ENCODE results near the gene CPLX3.

Gene CPLX3

DNA sequence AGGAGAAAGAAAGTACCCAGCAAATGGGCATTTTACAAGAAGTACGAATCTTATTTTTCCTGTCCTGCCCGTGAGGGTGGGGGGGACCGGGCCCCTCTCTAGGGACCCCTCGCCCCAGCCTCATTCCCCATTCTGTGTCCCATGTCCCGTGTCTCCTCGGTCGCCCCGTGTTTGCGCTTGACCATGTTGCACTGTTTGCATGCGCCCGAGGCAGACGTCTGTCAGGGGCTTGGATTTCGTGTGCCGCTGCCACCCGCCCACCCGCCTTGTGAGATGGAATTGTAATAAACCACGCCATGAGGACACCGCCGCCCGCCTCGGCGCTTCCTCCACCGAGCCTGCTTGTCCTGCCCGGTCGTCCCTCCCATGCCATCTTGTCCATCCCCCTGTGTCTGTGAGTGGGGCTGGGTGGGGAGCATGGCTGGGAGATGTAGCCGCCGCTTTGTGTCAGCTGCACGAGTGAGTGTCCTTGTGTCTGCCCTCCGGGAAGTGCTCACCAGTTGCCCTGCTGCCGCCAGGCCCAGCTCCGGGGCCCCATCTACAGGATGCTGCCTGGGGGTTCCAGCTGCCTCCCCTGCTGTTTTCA, 23.5 kb upstream of the CPLX3 start:
- DNase-seq (ENCODE audit: low read depth): no peak

GRCh38 chr15:74804935-74805334, 21.5 kb upstream of the CPLX3 start:
- DNase-seq (ENCODE audit: low read depth): no peak

- DNase-seq (ENCODE audit: low read depth): no peak
Observed at GRCh38 chr15:74807282-74807681, 19.1 kb upstream of the CPLX3 start.

- no peak for DNase-seq (ENCODE audit: low read depth)
Observed at GRCh38 chr15:74808078-74808839, 18.2 kb upstream of the CPLX3 start.

DNA sequence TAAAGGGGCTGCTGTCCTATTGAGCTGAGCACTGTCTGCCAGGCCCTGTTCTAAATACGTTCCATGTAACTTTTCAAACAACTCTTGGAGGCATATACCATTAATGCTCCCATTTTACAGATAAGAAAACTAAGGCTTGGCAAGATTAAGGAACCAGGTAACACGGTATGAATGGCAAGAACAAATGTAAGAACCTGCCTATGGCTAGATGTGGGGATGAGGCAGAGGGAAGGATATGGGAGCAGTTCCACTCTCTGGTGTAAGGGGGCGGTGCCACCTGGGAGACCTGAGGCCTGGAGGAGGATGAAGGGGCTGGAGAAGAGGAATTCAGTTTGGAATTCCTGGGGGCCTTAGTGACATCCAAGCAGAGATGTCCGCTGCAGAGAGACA, 17.6 kb upstream of the CPLX3 start:
- DNase-seq (ENCODE audit: low read depth): no peak

- DNase-seq (ENCODE audit: low read depth): no peak
Observed at GRCh38 chr15:74809242-74809641, 17.2 kb upstream of the CPLX3 start.

- DNase-seq (ENCODE audit: low read depth): no peak
Observed at GRCh38 chr15:74809956-74810355, 16.5 kb upstream of the CPLX3 start.

- DNase-seq (ENCODE audit: low read depth): no peak
Observed at GRCh38 chr15:74812533-74812932, 13.9 kb upstream of the CPLX3 start, which contains the start of gene LMAN1L. TSS of gene LMAN1L (plus strand) at chr15:74812835. CDS start at chr15:74812855, 20 bp downstream.

GRCh38 chr15:74815121-74815934, 11.1 kb upstream of the CPLX3 start:
- DNase-seq (ENCODE audit: low read depth): no peak

DNA sequence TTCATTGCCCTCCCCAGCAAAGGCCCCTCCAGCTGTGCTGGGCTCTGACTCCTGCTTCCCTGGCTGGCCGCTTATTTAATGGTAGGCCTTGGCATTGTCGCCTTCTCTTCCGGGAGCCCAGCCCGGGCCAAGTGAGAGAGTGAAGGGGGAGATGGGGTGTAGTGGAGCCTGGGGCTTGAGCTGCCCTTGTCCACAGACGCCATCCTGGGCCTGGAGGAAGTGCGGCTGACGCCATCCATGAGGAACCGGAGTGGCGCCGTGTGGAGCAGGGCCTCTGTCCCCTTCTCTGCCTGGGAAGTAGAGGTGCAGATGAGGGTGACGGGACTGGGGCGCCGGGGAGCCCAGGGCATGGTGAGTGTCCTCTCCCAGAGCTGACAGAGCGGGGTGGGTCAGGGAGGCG, 10.5 kb upstream of the CPLX3 start:
- no peak for DNase-seq (ENCODE audit: low read depth)

GRCh38 chr15:74816624-74817369, 9.6 kb upstream of the CPLX3 start:
- DNase-seq (ENCODE audit: low read depth): no peak

- DNase-seq (ENCODE audit: low read depth): no peak
Observed at GRCh38 chr15:74817370-74817737, 9.1 kb upstream of the CPLX3 start.

- no peak for DNase-seq (ENCODE audit: low read depth)
Observed at GRCh38 chr15:74820056-74820455, 6.4 kb upstream of the CPLX3 start.

DNA sequence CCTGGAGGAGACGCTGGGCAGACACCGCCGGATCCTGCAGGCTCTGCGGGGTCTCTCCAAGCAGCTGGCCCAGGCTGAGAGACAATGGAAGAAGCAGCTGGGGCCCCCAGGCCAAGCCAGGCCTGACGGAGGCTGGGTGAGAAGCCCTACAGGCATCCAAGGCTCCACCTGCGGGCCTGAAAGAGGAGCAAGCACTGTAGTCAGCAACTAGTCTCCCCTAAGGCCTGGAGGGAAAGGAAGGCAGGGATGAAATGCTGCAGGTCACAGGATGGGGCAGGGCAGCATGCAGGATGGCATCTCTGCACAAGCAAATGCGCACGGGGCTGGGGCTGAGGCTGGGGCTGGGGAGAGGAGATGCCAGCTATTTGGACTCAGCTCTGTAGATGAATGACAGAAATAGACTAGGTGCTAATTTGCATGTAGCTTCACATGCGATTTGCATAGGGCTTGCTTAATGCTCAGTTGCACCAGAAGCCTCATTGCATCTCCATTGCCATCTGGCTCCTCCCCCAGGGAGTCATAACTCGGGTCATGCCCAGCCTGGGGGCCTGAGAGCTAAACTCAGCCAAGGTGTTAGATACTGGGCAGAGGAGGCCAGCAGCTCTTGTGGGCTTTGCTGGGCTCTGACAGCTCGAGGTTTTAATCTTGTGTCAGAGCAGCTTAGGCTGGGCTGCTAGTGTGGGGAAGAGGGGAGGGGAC, 5.2 kb upstream of the CPLX3 start:
- DNase-seq (ENCODE audit: low read depth): no peak

DNA sequence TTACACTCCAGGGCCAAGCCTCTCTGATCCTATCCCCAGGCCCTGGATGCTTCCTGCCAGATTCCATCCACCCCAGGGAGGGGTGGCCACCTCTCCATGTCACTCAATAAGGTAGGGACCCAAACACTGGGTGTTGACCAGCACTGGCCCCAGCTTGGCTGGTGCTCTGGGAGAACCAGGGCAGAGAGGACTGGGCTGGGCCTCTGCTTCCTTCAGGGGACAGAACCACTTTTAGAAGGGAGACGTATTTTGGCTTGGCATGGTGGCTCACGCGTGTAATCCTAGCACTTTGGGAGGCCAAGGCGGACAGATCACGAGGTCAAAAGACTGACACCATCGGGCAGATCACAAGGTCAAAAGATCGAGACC, 4.7 kb upstream of the CPLX3 start:
- no peak for DNase-seq (ENCODE audit: low read depth)

GRCh38 chr15:74822233-74822632, 4.2 kb upstream of the CPLX3 start:
- DNase-seq (ENCODE audit: low read depth): no peak

- DNase-seq (ENCODE audit: low read depth): no peak
Observed at GRCh38 chr15:74823324-74823723, 3.1 kb upstream of the CPLX3 start.

GRCh38 chr15:74824976-74825375, 1.5 kb upstream of the CPLX3 start:
- DNase-seq (ENCODE audit: low read depth): no peak

DNA sequence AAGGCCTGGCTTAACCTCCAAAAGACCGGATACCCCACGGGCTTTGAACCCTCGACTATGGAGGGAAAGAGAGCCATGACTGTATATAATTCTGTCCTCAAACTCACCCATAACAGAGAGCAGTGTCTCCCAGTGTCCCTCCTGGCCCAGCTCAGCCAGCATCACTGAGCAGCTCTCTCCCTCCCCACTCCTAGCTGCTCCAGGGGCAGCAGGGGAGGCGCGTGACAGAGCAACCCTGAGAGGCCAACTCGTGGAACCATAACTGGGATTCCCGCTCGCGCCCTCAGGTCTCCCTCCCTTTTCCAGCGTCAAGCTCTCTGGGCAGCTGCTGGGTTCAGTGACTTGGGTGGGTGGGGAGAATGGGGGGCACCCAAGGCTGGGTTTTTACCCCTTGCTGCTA, 561 bp upstream of the CPLX3 start:
- DNase-seq (ENCODE audit: low read depth): no peak

DNA sequence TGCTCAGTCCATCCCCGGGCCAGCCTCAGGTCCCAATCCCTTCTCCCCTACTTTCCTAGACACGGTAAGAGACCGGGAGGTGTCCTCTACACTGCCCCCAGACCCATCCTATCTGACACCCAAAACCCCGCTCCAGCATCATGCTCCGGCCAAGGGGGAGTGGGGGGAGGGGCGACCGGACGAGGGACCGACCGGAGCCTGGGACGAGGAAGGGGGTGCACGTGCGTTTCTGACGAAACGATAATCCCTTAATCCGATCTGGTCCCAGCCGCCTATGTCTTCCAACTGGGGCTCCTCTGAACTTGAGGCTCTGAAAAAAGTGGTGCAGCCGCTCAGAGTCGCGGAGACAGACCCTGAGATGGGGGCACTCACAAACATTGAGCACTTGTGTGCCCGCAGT, 494 bp downstream of the CPLX3 start:
- no peak for DNase-seq (ENCODE audit: low read depth)

GRCh38 chr15:74827614-74828013, 1.2 kb downstream of the CPLX3 start:
- no peak for DNase-seq (ENCODE audit: low read depth)

DNA sequence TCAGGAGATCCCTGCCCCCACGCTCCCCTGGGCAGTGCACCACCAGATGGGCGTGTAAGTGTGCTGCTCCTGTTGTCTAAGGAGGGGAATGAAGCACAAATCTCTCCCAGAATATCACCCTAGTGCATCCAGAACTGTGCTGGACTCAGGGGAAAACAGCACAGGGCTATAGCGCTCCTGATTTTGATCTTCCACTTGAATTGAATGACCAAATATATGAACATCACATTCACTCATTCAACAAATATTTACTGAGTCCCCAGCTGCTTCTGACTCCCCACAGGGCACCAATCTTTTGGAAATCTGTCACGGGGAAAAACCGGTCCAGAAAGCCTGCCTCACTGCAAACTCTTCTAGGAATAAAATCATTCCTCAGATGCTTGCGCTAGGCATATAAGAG, 2.4 kb downstream of the CPLX3 start:
- no peak for DNase-seq (ENCODE audit: low read depth)

Data from activated T-helper 9 cell treated with anti-CD3 and anti-CD28 coated beads, Interleukin-2, amount 50 U/mL, for 16 hours (primary cell).